ENCODE data around the gene PWWP2B. TPM values are rescaled to one million over a fixed set of nuclear protein-coding genes. Genes with fewer than 3 reads are reported as not detected.
A peak's percentile ranks its signal among the peaks of the same experiment; 100 is the strongest.

The PWWP2B gene
- total RNA-seq, 1 donor from 2014 or later: 12.0 TPM

DNA sequence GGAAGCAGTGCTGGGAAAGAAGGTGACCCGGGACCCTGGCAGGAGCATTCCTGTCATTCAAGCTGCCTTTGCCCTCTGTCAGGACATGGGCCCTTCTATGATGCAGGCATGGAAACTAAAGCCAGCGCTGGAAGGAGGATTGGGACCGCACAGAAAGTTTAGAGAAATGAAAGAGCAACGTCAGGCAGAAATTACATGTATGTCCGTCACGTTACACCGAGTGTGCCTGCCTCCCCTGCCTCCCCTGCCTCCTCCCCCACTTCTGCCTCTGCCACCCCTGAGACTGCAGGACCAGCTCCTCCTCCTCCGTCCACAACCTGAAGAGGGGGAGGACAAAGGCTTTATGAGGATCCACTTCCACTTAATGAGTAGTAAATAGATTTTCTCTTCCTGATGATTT is 13.9 kb upstream of the PWWP2B start:
- H3K36me3 ChIP-seq (ENCODE audit: insufficient read depth, low read length): no peaks in the 10 kb centered on the region
- no peak for TF ChIP-seq EZH2 (IDR thresholded peaks at IDR 0.05; ENCODE audit: insufficient read depth, low read length)
- TF ChIP-seq, protein P1, sequence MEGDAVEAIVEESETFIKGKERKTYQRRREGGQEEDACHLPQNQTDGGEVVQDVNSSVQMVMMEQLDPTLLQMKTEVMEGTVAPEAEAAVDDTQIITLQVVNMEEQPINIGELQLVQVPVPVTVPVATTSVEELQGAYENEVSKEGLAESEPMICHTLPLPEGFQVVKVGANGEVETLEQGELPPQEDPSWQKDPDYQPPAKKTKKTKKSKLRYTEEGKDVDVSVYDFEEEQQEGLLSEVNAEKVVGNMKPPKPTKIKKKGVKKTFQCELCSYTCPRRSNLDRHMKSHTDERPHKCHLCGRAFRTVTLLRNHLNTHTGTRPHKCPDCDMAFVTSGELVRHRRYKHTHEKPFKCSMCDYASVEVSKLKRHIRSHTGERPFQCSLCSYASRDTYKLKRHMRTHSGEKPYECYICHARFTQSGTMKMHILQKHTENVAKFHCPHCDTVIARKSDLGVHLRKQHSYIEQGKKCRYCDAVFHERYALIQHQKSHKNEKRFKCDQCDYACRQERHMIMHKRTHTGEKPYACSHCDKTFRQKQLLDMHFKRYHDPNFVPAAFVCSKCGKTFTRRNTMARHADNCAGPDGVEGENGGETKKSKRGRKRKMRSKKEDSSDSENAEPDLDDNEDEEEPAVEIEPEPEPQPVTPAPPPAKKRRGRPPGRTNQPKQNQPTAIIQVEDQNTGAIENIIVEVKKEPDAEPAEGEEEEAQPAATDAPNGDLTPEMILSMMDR (IDR thresholded peaks at IDR 0.05; ENCODE audit: insufficient read depth, low read depth, low read length): no peak
- no peak overlapping the region for H2AFZ ChIP-seq (ENCODE audit: low read depth, low read length)
- Mint-ChIP-seq H3K27ac (ENCODE audit: unreplicated experiment) (no peak overlapping the region), H3K4me1 (ENCODE audit: low read depth, unreplicated experiment) (no peaks in the 10 kb centered on the region), H3K4me3 (ENCODE audit: unreplicated experiment) (no peak overlapping the region), H3K36me3 (ENCODE audit: low read depth, unreplicated experiment) (peaks cover 4% of the 10 kb centered on the region), H3K27me3 (ENCODE audit: low read depth, unreplicated experiment) (peaks cover 8% of the 10 kb centered on the region), H3K9me3 (ENCODE audit: unreplicated experiment) (peaks cover 6% of the 10 kb centered on the region)
- H3K27me3 ChIP-seq (ENCODE audit: insufficient read depth, low read length): no peaks in the 10 kb centered on the region
- no peaks in the 10 kb centered on the region for H4K20me1 ChIP-seq (ENCODE audit: insufficient read depth, low read length)
- no peak overlapping the region for H3K4me3 ChIP-seq (ENCODE audit: insufficient read depth, low read depth, low read length)
- H3K9ac ChIP-seq (ENCODE audit: low read length): no peak overlapping the region
- H3K9me3 ChIP-seq (ENCODE audit: insufficient read depth, low read depth, low read length): no peaks in the 10 kb centered on the region
- DNase-seq (ENCODE audit: low read depth): no peak
- H3K4me2 ChIP-seq (ENCODE audit: low read length): no peak overlapping the region
- H3K79me2 ChIP-seq (ENCODE audit: insufficient read depth, low read length): no peaks in the 10 kb centered on the region
- FAIRE-seq: no peak
- H3K4me1 ChIP-seq (ENCODE audit: insufficient read depth, low read length): no peaks in the 10 kb centered on the region
- no peak overlapping the region for H3K27ac ChIP-seq (ENCODE audit: low read depth, low read length)

DNA sequence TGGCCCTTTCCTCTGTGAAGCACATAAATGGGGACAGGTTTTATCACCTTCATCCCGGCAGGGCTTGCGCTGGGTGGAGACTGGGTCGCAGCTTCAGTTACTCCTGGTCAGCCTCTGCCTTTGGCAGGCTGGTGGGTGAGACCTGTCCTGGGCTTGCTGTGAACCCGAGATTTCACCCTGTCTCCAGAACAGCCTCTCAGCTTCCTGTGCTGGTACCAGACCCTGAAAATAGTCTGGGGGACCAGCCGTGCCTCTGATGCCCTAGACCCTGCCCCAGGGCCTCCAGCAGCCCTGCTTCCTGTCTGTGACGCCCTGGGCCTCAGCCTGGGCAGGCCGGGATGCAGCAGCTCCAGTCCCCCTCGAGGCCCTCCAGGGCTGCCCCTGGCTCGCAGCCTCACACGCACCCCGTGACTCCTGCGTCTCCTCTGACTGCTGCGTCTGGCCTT is 13.2 kb upstream of the PWWP2B start:
- H3K4me1 Mint-ChIP-seq (ENCODE audit: low read depth, unreplicated experiment): no peaks in the 10 kb centered on the region
- Histone ChIP-seq H4K20me1 (ENCODE audit: insufficient read depth, low read length) (no peaks in the 10 kb centered on the region), H3K9ac (ENCODE audit: low read length) (no peak overlapping the region), H3K27ac (ENCODE audit: low read depth, low read length) (no peak overlapping the region), H3K36me3 (ENCODE audit: insufficient read depth, low read length) (no peaks in the 10 kb centered on the region), H3K4me3 (ENCODE audit: insufficient read depth, low read depth, low read length) (no peak overlapping the region), H3K27me3 (ENCODE audit: insufficient read depth, low read length) (no peaks in the 10 kb centered on the region), H3K9me3 (ENCODE audit: insufficient read depth, low read depth, low read length) (no peaks in the 10 kb centered on the region), H3K79me2 (ENCODE audit: insufficient read depth, low read length) (no peaks in the 10 kb centered on the region), H3K4me1 (ENCODE audit: insufficient read depth, low read length) (no peaks in the 10 kb centered on the region), H2AFZ (ENCODE audit: low read depth, low read length) (no peak overlapping the region), H3K4me2 (ENCODE audit: low read length) (no peak overlapping the region)
- H3K4me3 Mint-ChIP-seq (ENCODE audit: unreplicated experiment): no peak overlapping the region
- FAIRE-seq (no peak), DNase-seq (ENCODE audit: low read depth) (no peak)
- peaks cover 4% of the 10 kb centered on the region for H3K36me3 Mint-ChIP-seq (ENCODE audit: low read depth, unreplicated experiment)
- peaks cover 6% of the 10 kb centered on the region for H3K9me3 Mint-ChIP-seq (ENCODE audit: unreplicated experiment)
- no peak overlapping the region for H3K27ac Mint-ChIP-seq (ENCODE audit: unreplicated experiment)
- TF ChIP-seq, protein P1 (IDR thresholded peaks at IDR 0.05; ENCODE audit: insufficient read depth, low read depth, low read length): no peak
- no peak for TF ChIP-seq EZH2 (IDR thresholded peaks at IDR 0.05; ENCODE audit: insufficient read depth, low read length)
- H3K27me3 Mint-ChIP-seq (ENCODE audit: low read depth, unreplicated experiment): peaks cover 8% of the 10 kb centered on the region

DNA sequence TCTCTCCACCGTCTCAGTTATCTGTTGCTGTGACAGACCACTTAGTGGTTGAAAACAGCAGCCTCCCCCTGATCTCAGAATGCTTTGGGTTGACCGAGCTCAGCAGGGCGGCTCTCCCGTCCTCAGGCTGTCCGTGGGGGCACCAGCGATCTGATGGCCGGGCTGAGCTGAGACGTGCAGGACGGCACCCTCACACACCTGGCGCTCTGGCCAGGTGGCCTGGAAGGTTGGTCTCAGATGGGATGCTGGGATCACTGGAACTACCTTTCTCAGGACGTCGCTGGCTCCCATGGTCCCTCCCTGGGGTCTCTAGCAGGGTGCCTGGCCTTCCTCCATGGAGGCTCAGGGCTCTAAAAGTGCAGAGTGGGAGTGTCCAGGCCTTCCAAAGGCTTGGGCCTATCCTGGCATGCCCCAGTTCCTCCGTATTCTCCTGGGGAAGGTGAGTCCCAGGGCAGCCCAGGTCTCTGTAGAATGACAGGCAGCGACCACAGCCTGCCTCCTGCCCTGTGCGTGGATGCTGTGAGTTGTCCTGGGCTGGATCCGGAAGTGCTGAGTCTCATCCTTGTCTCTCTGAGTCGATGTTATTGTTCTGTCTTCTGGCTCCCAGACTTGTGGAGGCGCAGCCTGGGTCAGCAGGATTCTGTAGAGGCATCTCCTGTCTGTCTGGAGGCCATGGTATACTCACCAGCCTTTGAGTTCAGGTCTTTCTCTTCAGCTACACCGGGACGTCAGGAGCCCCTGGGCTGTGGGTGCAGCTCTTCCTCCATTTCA is 12.2 kb upstream of the PWWP2B start:
- H3K27ac Mint-ChIP-seq (ENCODE audit: unreplicated experiment): peak overlapping the region; percentile 4
- H3K9me3 Mint-ChIP-seq (ENCODE audit: unreplicated experiment): peaks cover 6% of the 10 kb centered on the region
- peaks cover 2% of the 10 kb centered on the region for H3K36me3 Mint-ChIP-seq (ENCODE audit: low read depth, unreplicated experiment)
- Histone ChIP-seq H3K9me3 (ENCODE audit: insufficient read depth, low read depth, low read length) (no peaks in the 10 kb centered on the region), H3K36me3 (ENCODE audit: insufficient read depth, low read length) (no peaks in the 10 kb centered on the region), H3K79me2 (ENCODE audit: insufficient read depth, low read length) (no peaks in the 10 kb centered on the region), H4K20me1 (ENCODE audit: insufficient read depth, low read length) (no peaks in the 10 kb centered on the region), H2AFZ (ENCODE audit: low read depth, low read length) (no peak overlapping the region), H3K9ac (ENCODE audit: low read length) (no peak overlapping the region), H3K4me2 (ENCODE audit: low read length) (no peak overlapping the region), H3K27ac (ENCODE audit: low read depth, low read length) (no peak overlapping the region), H3K4me1 (ENCODE audit: insufficient read depth, low read length) (no peaks in the 10 kb centered on the region), H3K4me3 (ENCODE audit: insufficient read depth, low read depth, low read length) (no peak overlapping the region), H3K27me3 (ENCODE audit: insufficient read depth, low read length) (no peaks in the 10 kb centered on the region)
- FAIRE-seq (no peak), DNase-seq (ENCODE audit: low read depth) (no peak)
- no peak for TF ChIP-seq EZH2 (IDR thresholded peaks at IDR 0.05; ENCODE audit: insufficient read depth, low read length)
- TF ChIP-seq, protein P1 (IDR thresholded peaks at IDR 0.05; ENCODE audit: insufficient read depth, low read depth, low read length): no peak
- no peak overlapping the region for H3K4me3 Mint-ChIP-seq (ENCODE audit: unreplicated experiment)
- H3K4me1 Mint-ChIP-seq (ENCODE audit: low read depth, unreplicated experiment): no peaks in the 10 kb centered on the region
- peaks cover 8% of the 10 kb centered on the region for H3K27me3 Mint-ChIP-seq (ENCODE audit: low read depth, unreplicated experiment)
